GM12878 (cell line): ENCODE data around the gene SORT1. TPM values are rescaled to one million over a fixed set of nuclear protein-coding genes. Genes with fewer than 3 reads are reported as not detected.
A peak's percentile ranks its signal among the peaks of the same experiment; 100 is the strongest.

Experiments
- ATAC-seq: fragments of 200-7000 bp; cut with Tn5 transposase; 3 replicates; pipeline ENCODE4 v1.9.1; 2020; ENCODE audit warnings: mild to moderate bottlenecking, moderate library complexity
- BruUV-seq: library from RNA; stranded (reverse); fragments of 400-500 nt; replicated peaks from 2 replicates; lab custom pipeline; 2021; lab: Mats Ljungman, UMichigan
- CTCF ChIA-PET: fragments of 300-600 bp; sonication (Branson Sonifier 250); formaldehyde crosslinking; extraction: SDS; loops from one replicate; lab custom pipeline; 2021; ENCODE audit warnings: inconsistent platforms; lab: Yijun Ruan, JAX
- POLR2A ChIA-PET: fragments of 350-600 bp; formaldehyde crosslinking; extraction: SDS; loops from one replicate; lab custom pipeline; 2021; ENCODE audit warnings: inconsistent platforms; lab: Charles Lee
- RAD21 ChIA-PET: fragments of 300-600 bp; sonication (Branson Sonifier 250); formaldehyde crosslinking; loops from one replicate; lab custom pipeline; 2023; ENCODE audit warnings: antibody characterized with exemption; ENCODE audit not compliant: unreplicated experiment; lab: Charles Lee
- SMC1A ChIA-PET: fragments of 300-600 bp; sonication (Branson Sonifier 250); formaldehyde crosslinking; loops from one replicate; lab custom pipeline; 2023; ENCODE audit not compliant: unreplicated experiment, uncharacterized antibody; lab: Charles Lee
- DNase-seq: peaks from one replicate; pipeline ENCODE4 v3.0.0-alpha.2; 2011; ENCODE audit warnings: low read depth, low spot score
- FAIRE-seq: peaks from 3 replicates; lab custom pipeline; 2011; peaks lifted over from hg19 to GRCh38; lab: Jason Lieb, UNC
- H2AFZ ChIP-seq: 2 replicates; pipeline ENCODE4 v1.6.0; 2011; ENCODE audit warnings: low read depth, low read length, control low read depth; ENCODE audit not compliant: control insufficient read depth
- H3K27ac ChIP-seq: 2 replicates; pipeline ENCODE4 v1.5.1; 2011; ENCODE audit warnings: control low read depth; ENCODE audit not compliant: control insufficient read depth, insufficient read depth
- H3K27me3 ChIP-seq, 2 experiments: replicated peaks in 1 of 2; 2 replicates each; pipeline versions ENCODE4 v1.6.0 to v1.6.1; 2011; ENCODE audit warnings: low read length in 1 of 2; ENCODE audit not compliant: control insufficient read depth in 2 of 2, insufficient read depth in 2 of 2
- H3K36me3 ChIP-seq, 2 experiments: 2 replicates each; pipeline ENCODE4 v1.5.1; 2011; ENCODE audit warnings: low read length in 1 of 2; ENCODE audit not compliant: control insufficient read depth in 2 of 2, insufficient read depth in 2 of 2
- H3K4me1 ChIP-seq: 2 replicates; pipeline ENCODE4 v1.6.1; 2011; ENCODE audit warnings: mild to moderate bottlenecking, low read length, moderate library complexity, mixed read lengths; ENCODE audit not compliant: control insufficient read depth, insufficient read depth
- H3K4me2 ChIP-seq: 2 replicates; pipeline ENCODE4 v1.6.0; 2011; ENCODE audit warnings: control low read depth; ENCODE audit not compliant: control insufficient read depth, insufficient read depth
- H3K4me3 ChIP-seq: fragments of 200-600 bp; sonication (generic); 2 replicates; pipeline ENCODE4 v1.5.1; 2016
- H3K79me2 ChIP-seq: 2 replicates; pipeline ENCODE4 v1.6.0; 2011; ENCODE audit warnings: low read length; ENCODE audit not compliant: control insufficient read depth, insufficient read depth
- H3K9ac ChIP-seq: 2 replicates; pipeline ENCODE4 v1.8.0; 2011; ENCODE audit warnings: low read length, control low read depth, mixed read lengths; ENCODE audit not compliant: control insufficient read depth, insufficient read depth
- H3K9me3 ChIP-seq: replicated peaks from 3 replicates; pipeline ENCODE4 v1.5.1; 2011; ENCODE audit warnings: mild to moderate bottlenecking, low read length; ENCODE audit not compliant: control insufficient read depth, insufficient read depth
- H4K20me1 ChIP-seq: 2 replicates; pipeline ENCODE4 v1.6.0; 2011; ENCODE audit not compliant: control insufficient read depth, insufficient read depth
- CEBPB ChIP-seq, 2 experiments: fragments of 150-350 bp in 1 of 2; IDR thresholded peaks; 2 replicates each; pipeline ENCODE4 v1.6.1; 2012 to 2014; ENCODE audit warnings: low read depth in 2 of 2, low read length in 2 of 2, borderline replicate concordance in 1 of 2, inconsistent platforms in 1 of 2
- MXI1 ChIP-seq: fragments of 150-350 bp; IDR thresholded peaks from 2 replicates; pipeline ENCODE4 v1.6.1; 2011; ENCODE audit warnings: low read depth, mild to moderate bottlenecking, inconsistent platforms, low read length, improper control_type of control experiment
- PKNOX1 ChIP-seq: fragments of 450-650 bp; IDR thresholded peaks from 2 replicates; pipeline ENCODE4 v1.6.1; 2016; ENCODE audit warnings: mild to moderate bottlenecking
- WGBS: methylation state at CpG from one replicate; pipeline ENCODE4 v1.1.6; 2016; ENCODE audit warnings: low lambda C conversion rate; ENCODE audit not compliant: insufficient replicate concordance, insufficient coverage; ENCODE audit errors: missing lambda C conversion rate; 5-methylcytosine and 5-hydroxymethylcytosine counted together
- in situ Hi-C: fragments of 300-500 bp; cut with MboI; formaldehyde crosslinking; loops from 9 replicates; pipeline ENCODE4 v1.14.3; 2018; ENCODE audit warnings: mixed read lengths
- intact Hi-C: fragments of 100-400 bp; cut with micrococcal nuclease; formaldehyde crosslinking; loops from one replicate; pipeline ENCODE4 v1.14.2; 2022; ENCODE audit not compliant: unreplicated experiment
- polyA plus RNA-seq, 11 experiments: library from polyadenylated mRNA; depleted of rRNA in 4 of 11; unstranded in 6 of 11; stranded (reverse) in 5 of 11; fragments of >200 nt; fragmentation: Nextera tagmentation in 4 of 11; fragmentation: Illumina TruSeq in 1 of 11; extraction: Ambion mirVana in 4 of 11; extraction: Trizol in 1 of 11; gene quantifications; 1 replicate in 1 of 11; 2 replicates in 10 of 11; pipeline versions ENCODE4 v1.2.1 to v1.2.3, GENCODE V29; 2011 to 2016; ENCODE audit warnings: inconsistent platforms in 2 of 11, missing spikeins in 2 of 11, low read depth in 1 of 11
- total RNA-seq, 4 experiments: library from RNA; depleted of rRNA in 3 of 4; stranded (reverse); fragments of >200 nt in 3 of 4; fragmentation: Illumina TruSeq in 1 of 4; extraction: Trizol in 1 of 4; gene quantifications; 2 replicates each; pipeline versions ENCODE4 v1.2.1 to v1.2.3, GENCODE V29; 2013 to 2021

Gene SORT1
- total and polyA plus RNA-seq, 10 of the 15 experiments (the other 5 are each of a cell fraction or from before 2014, with no cell fraction given): 0.06 to 1.9 (median 0.33) TPM; not detected in 1

- TF ChIP-seq PKNOX1: peak; percentile 83
Observed at GRCh38 chr1:109399326-109399957, 1.7 kb upstream of the SORT1 start (continued).

- H3K36me3 ChIP-seq: peaks cover 2 to 16% of the 10 kb centered on the region in 2 experiments
- H3K4me3 ChIP-seq: peak overlapping the region; percentile 55; the same call in 1 of the 2 replicates
- ChIA-PET CTCF (interaction anchor here (0.6 to 8.0 kb wide), 43 partner anchors 8 to 524 kb away, joined by 3 to 241 read pairs (median 4); partner anchors contain the start of genes ATXN7L2, CYB561D1, MYBPHL and PSMA5), RAD21 (interaction anchor here (1.0 to 6.0 kb wide), 15 partner anchors 9 to 199 kb away, joined by 3 to 87 read pairs (median 5); partner anchors contain the start of genes PSMA5 and PSRC1), POLR2A (no interaction called here), SMC1A (interaction anchor here (0.6 to 6.6 kb wide), 23 partner anchors 8 to 238 kb away, joined by 3 to 113 read pairs (median 5); partner anchors contain the start of genes MYBPHL, PSRC1 and SARS1)
- DNase-seq: no peak
- peaks cover 1 to 4% of the 10 kb centered on the region in 2 experiments; a peak in 3 of 4 replicates for H3K27me3 ChIP-seq
- H3K9ac ChIP-seq: peak overlapping the region; percentile 52; the same call in 1 of the 2 replicates
- no peak overlapping the region for H3K27ac ChIP-seq
- H3K79me2 ChIP-seq: no peaks in the 10 kb centered on the region
- TF ChIP-seq CEBPB (IDR thresholded peaks at IDR 0.05; ENCODE audit: borderline replicate concordance in 1 of 2, low read depth in 2 of 2, low read length in 2 of 2): 0 out of 4 replicates have a peak, but pooled peaks of 1 of the 2 experiments have one; percentile 21
- no peak for TF ChIP-seq MXI1
- no peak for ATAC-seq
- in situ Hi-C loops (no loop called here), intact Hi-C loops (loop anchor here (1.0 to 10.0 kb wide), 4 partner anchors 121 to 284 kb away; partner anchors contain the start of gene ELAPOR1)
- H4K20me1 ChIP-seq: no peaks in the 10 kb centered on the region
- no peak for FAIRE-seq
- H3K4me2 ChIP-seq: peak overlapping the region; percentile 49
- BruUV-seq: no TSS peak
- no peaks in the 10 kb centered on the region; the same call in 1 of the 2 replicates for H3K4me1 ChIP-seq
- 85% methylated on average over 18 of the region's 18 CpGs for WGBS
- no peaks in the 10 kb centered on the region for H3K9me3 ChIP-seq
- no peak overlapping the region for H2AFZ ChIP-seq
Observed at GRCh38 chr1:109398343-109399225, 866 bp upstream of the SORT1 start.
